Activated CD8-positive, alpha-beta T cell treated with anti-CD3 and anti-CD28 coated beads, Interleukin-2, amount 10 ng/mL, durations not matched to agents 7 days and 5 days (primary cell): ENCODE results near the gene HYAL1. TPM values are rescaled to one million over a fixed set of nuclear protein-coding genes. Genes with fewer than 3 reads are reported as not detected.

Source experiments
- ATAC-seq: fragments of 150-1000 bp; cut with Tn5 transposase; one replicate; pipeline ENCODE4 v1.10.0; 2021; ENCODE audit warnings: moderate library complexity
- CTCF ChIA-PET: fragments of 350-600 bp; sonication (Branson Sonifier 250); formaldehyde crosslinking; loops from one replicate; lab custom pipeline; 2021; ENCODE audit warnings: antibody characterized with exemption; lab: Charles Lee
- POLR2A ChIA-PET: fragments of 350-600 bp; sonication (Branson Sonifier 250); formaldehyde crosslinking; loops from one replicate; lab custom pipeline; 2021; ENCODE audit warnings: antibody characterized with exemption; lab: Charles Lee
- DNase-seq: peaks from one replicate; pipeline ENCODE4 v3.0.0-alpha.2; 2020
- H3K27ac Mint-ChIP-seq: one replicate; pipeline ENCODE4 v1.8.0; 2021; ENCODE audit warnings: mild to moderate bottlenecking, mixed read lengths
- H3K27me3 Mint-ChIP-seq: one replicate; pipeline ENCODE4 v1.8.0; 2021; ENCODE audit warnings: low read depth, mixed read lengths
- H3K36me3 Mint-ChIP-seq: one replicate; pipeline ENCODE4 v1.8.0; 2021; ENCODE audit warnings: low read depth, mixed read lengths
- H3K4me1 Mint-ChIP-seq: one replicate; pipeline ENCODE4 v1.8.0; 2021; ENCODE audit warnings: low read depth, mixed read lengths
- H3K4me3 Mint-ChIP-seq: one replicate; pipeline ENCODE4 v1.8.0; 2021; ENCODE audit warnings: mild to moderate bottlenecking, mixed read lengths
- H3K9me3 Mint-ChIP-seq: one replicate; pipeline ENCODE4 v1.8.0; 2022; ENCODE audit warnings: mixed read lengths; ENCODE audit not compliant: insufficient read depth
- total RNA-seq, 2 experiments: library from RNA; stranded (reverse); gene quantifications; one replicate each; pipeline ENCODE4 v1.2.3, GENCODE V29; 2021

Gene HYAL1
- total RNA-seq, 2 experiments from 2014 or later = 0.16 TPM; not detected in 1

- peak overlapping the region; percentile 58 for H3K27ac Mint-ChIP-seq
- ChIA-PET CTCF (interaction anchor here (1.1 to 2.8 kb wide), 4 partner anchors 8 to 230 kb away, joined by 4 to 10 read pairs (median 6); partner anchors contain the start of genes CYB561D2 and NPRL2), POLR2A (interaction anchor here (1.1 to 4.0 kb wide), 5 partner anchors 8 to 225 kb away, joined by 3 to 35 read pairs (median 3); partner anchors contain the start of genes C3orf18, CYB561D2, IFRD2 and NPRL2)
- H3K4me3 Mint-ChIP-seq = peak overlapping the region; percentile 92
- H3K9me3 Mint-ChIP-seq = no peaks in the 10 kb centered on the region
- no peak for DNase-seq
- H3K27me3 Mint-ChIP-seq = no peaks in the 10 kb centered on the region
- H3K4me1 Mint-ChIP-seq = peaks cover 55% of the 10 kb centered on the region
- H3K36me3 Mint-ChIP-seq = peaks cover 39% of the 10 kb centered on the region
- ATAC-seq = no peak
Observed at GRCh38 chr3:50341996-50342650, 38.7 kb upstream of the HYAL1 start.

GRCh38 chr3:50341537-50341936 is 38.2 kb upstream of the HYAL1 start:
- peak overlapping the region; percentile 92 for H3K4me3 Mint-ChIP-seq
- DNase-seq (peak; percentile 56), ATAC-seq (no peak)
- H3K27me3 Mint-ChIP-seq = no peaks in the 10 kb centered on the region
- H3K4me1 Mint-ChIP-seq = peaks cover 54% of the 10 kb centered on the region
- H3K36me3 Mint-ChIP-seq = peaks cover 42% of the 10 kb centered on the region
- ChIA-PET CTCF (interaction anchor here (1.1 to 2.8 kb wide), 5 partner anchors 9 to 231 kb away, joined by 4 to 10 read pairs (median 6); partner anchors contain the start of genes CYB561D2, HYAL3, NAA80 and NPRL2), POLR2A (interaction anchor here (1.1 to 5.6 kb wide), 16 partner anchors 9 to 274 kb away, joined by 3 to 51 read pairs (median 8); partner anchors contain the start of genes C3orf18, CISH, CYB561D2 and HEMK1)
- no peaks in the 10 kb centered on the region for H3K9me3 Mint-ChIP-seq
- H3K27ac Mint-ChIP-seq = peak overlapping the region; percentile 96

DNA sequence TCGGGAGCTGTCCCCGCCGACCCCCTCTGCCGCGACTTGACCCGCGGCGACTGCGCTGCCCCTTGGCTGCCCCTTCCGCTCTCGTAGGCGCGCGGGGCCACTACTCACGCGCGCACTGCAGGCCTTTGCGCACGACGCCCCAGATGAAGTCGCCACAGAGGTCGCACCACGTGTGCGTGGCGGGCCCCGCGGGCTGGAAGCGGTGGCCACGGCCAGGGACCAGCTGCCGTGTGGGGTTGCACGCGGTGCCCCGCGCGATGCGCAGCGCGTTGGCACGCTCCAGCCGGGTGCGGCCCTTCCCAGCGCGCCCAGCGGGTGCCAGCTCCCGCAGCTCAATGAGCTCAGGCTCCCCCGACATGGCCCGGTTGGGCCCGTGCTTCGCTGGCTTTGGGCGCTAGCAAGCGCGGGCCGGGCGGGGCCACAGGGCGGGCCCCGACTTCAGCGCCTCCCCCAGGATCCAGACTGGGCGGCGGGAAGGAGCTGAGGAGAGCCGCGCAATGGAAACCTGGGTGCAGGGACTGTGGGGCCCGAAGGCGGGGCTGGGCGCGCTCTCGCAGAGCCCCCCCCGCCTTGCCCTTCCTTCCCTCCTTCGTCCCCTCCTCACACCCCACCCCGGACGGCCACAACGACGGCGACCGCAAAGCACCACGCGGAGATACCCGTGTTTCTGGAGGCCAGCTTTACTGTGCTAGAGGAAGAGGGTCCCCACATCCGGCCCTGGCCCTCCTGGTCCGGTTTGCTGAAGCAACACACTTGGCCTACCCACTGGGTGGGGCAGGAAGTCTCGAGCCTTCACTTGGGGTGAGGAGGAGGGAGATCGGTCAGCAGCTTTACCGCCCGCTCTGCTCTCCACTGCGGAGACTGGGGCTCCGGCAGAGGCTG is 37.3 kb upstream of the HYAL1 start, which contains the start of gene RASSF1:
TSS of gene RASSF1 (minus strand) at position 389 of the 882 bp plus-strand sequence. CDS start at position 358, 31 bp downstream.
- Mint-ChIP-seq H3K9me3 (no peaks in the 10 kb centered on the region), H3K4me3 (peak within 1 kb of the TSS; percentile 92), H3K27ac (peak within 1 kb of the TSS; percentile 96), H3K4me1 (peaks cover 54% of the 10 kb centered on the region), H3K27me3 (no peaks in the 10 kb centered on the region), H3K36me3 (peaks cover 49% of the 10 kb centered on the region)
- peak; percentile 97 for DNase-seq
- POLR2A ChIA-PET = interaction anchor here (0.6 to 5.6 kb wide), 26 partner anchors 9 to 277 kb away, joined by 3 to 51 read pairs (median 5); partner anchors contain the start of genes CISH, CYB561D2, HEMK1 and HYAL3
- CTCF ChIA-PET = interaction anchor here (0.8 to 2.8 kb wide), 10 partner anchors 9 to 262 kb away, joined by 3 to 14 read pairs (median 4); partner anchors contain the start of genes CYB561D2, HYAL3, NAA80 and NPRL2
- peak; percentile 55 for ATAC-seq

DNA sequence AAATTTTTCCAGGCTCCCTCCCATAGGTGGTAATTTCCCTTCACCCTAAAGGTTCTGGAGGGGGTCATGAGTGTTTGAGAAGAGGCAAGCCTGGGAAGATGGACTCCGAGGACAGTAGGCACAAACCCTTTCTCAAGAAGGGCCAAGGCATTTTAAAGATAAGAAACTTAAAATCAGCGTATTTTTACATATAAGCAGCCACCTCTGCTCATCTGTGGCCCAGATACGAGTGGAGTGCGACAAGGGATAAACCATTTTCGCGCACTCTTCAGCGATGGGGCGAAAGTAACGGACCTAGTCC is 36.7 kb upstream of the HYAL1 start:
- Mint-ChIP-seq H3K27me3 (no peaks in the 10 kb centered on the region), H3K4me3 (peak overlapping the region; percentile 92), H3K4me1 (peaks cover 54% of the 10 kb centered on the region), H3K36me3 (peaks cover 55% of the 10 kb centered on the region), H3K9me3 (no peaks in the 10 kb centered on the region), H3K27ac (peak overlapping the region; percentile 96)
- CTCF ChIA-PET = interaction anchor here (0.8 to 2.8 kb wide), 9 partner anchors 10 to 263 kb away, joined by 3 to 14 read pairs (median 4); partner anchors contain the start of genes CYB561D2, HYAL3, NAA80 and NPRL2
- no peak for DNase-seq
- no peak for ATAC-seq
- POLR2A ChIA-PET = interaction anchor here (0.6 to 5.6 kb wide), 22 partner anchors 9 to 278 kb away, joined by 3 to 51 read pairs (median 6); partner anchors contain the start of genes CISH, CYB561D2, HEMK1 and HYAL3

DNA sequence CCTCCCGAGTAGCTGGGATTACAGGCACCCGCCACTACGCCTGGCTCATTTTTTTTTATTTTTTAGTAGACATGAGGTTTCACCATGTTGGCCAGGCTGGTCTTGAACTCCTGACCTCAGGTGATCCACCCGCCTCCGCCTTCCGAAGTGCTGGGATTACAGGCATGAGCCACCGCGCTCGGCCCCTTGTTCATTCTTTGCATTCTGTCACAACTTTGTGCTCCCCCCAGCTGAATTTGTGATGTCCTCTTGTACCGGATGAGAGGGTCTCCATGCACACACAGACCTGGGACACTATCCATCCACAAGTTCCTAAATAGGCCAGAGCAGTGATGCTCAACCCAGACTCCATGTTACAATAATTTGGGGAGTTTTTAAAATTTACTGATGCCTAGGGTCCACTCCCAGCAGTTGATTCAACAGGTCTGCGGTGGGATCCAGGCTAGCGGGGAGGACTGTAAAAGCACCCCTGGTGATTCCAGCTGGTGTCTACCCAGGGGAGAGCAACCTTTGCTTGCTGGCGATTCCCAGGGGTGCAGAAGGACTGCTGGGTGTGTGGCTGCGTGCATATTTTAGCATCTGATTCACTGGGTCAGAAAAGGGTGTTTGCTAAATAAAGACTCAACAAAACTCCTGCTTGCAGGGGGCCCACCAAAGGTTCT is 36.2 kb upstream of the HYAL1 start:
- no peaks in the 10 kb centered on the region for H3K27me3 Mint-ChIP-seq
- DNase-seq = no peak
- ChIA-PET CTCF (interaction anchor here (1.2 to 2.9 kb wide), 6 partner anchors 8 to 263 kb away, joined by 3 to 11 read pairs (median 6); partner anchors contain the start of genes CYB561D2 and NPRL2), POLR2A (interaction anchor here (0.9 to 5.6 kb wide), 9 partner anchors 11 to 1899 kb away, joined by 3 to 51 read pairs (median 7); partner anchors contain the start of genes CISH, CYB561D2, HEMK1 and NPRL2)
- peak overlapping the region; percentile 92 for H3K4me3 Mint-ChIP-seq
- ATAC-seq = no peak
- peak overlapping the region; percentile 96 for H3K27ac Mint-ChIP-seq
- H3K9me3 Mint-ChIP-seq = no peaks in the 10 kb centered on the region
- H3K36me3 Mint-ChIP-seq = peaks cover 58% of the 10 kb centered on the region
- peaks cover 53% of the 10 kb centered on the region for H3K4me1 Mint-ChIP-seq

DNA sequence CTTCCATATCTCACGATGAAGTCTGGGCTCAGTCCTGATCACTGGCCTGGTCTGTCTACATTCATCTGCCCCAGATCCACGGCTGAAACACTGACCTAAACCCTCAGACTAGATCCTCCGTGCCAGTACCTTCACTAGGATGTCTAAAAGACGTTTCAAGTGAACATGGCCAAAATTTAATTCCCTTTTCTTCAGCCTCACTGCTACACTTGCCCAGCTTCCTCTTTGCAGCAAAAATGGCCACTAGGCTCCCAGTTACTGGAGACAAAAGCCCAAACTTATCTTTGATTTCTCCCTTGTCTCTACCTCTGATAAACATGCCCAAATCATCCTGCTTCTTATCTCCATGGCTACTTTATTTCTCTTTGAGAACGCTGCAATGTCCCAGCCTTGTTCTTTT is 35.6 kb upstream of the HYAL1 start:
- no peak for ATAC-seq
- Mint-ChIP-seq H3K4me1 (peaks cover 57% of the 10 kb centered on the region), H3K36me3 (peaks cover 63% of the 10 kb centered on the region), H3K27ac (peak overlapping the region; percentile 96), H3K9me3 (no peaks in the 10 kb centered on the region), H3K4me3 (peak overlapping the region; percentile 92), H3K27me3 (no peaks in the 10 kb centered on the region)
- no peak for DNase-seq
- POLR2A ChIA-PET = interaction anchor here (0.9 to 5.6 kb wide), 13 partner anchors 8 to 1900 kb away, joined by 3 to 51 read pairs (median 16); partner anchors contain the start of genes CISH, CYB561D2, GNAI2 and HEMK1
- CTCF ChIA-PET = interaction anchor here (1.0 to 3.7 kb wide), 7 partner anchors 9 to 203 kb away, joined by 3 to 42 read pairs (median 8); partner anchors contain the start of genes CYB561D2, HYAL2, NPRL2 and TUSC2

DNA sequence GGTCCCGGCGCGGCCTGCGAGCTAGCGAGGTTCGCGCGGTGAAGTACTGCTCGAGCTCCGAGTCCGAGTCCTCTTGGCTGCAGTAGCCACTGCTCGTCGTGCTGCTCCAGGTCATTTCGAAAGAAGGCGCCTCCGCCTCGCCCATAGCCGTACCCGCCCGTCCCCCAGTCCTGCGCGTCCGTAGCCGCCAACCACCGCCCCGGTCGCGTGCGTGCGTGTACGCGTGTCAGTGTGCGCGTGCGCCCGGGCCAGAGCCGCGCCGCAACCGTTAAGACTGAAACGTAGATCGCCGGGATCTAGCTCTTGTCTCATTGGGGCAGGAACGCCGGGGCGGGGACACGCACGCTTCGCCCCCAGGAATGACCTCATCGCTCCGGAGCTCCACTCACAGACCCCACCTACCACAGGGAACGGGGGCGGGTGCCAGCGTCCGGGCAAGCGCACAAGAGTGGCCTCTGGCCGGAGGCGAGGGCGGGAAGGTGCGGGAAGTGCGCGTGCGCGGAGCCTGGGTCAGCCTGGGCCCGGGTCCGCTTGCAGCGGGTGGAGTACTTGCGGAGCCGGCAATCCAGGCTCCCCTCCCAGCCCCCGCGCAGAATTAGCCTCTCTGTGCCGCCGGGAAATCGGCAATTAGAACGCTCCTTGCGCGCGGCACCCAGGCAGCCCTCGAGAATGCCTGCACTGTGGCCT is 33.9 kb upstream of the HYAL1 start:
- ChIA-PET CTCF (interaction anchor here (0.9 to 3.7 kb wide), 20 partner anchors 9 to 277 kb away, joined by 3 to 42 read pairs (median 6); partner anchors contain the start of genes C3orf18, CISH, CYB561D2 and HYAL2), POLR2A (interaction anchor here (0.8 to 5.6 kb wide), 22 partner anchors 9 to 279 kb away, joined by 3 to 51 read pairs (median 9); partner anchors contain the start of genes CISH, CYB561D2, GNAI2 and HEMK1)
- Mint-ChIP-seq H3K27ac (peak overlapping the region; percentile 96), H3K4me1 (peaks cover 56% of the 10 kb centered on the region), H3K36me3 (peaks cover 75% of the 10 kb centered on the region), H3K9me3 (no peaks in the 10 kb centered on the region), H3K27me3 (no peaks in the 10 kb centered on the region), H3K4me3 (peak overlapping the region; percentile 92)
- ATAC-seq = peak; percentile 75
- DNase-seq = peak; percentile 99

DNA sequence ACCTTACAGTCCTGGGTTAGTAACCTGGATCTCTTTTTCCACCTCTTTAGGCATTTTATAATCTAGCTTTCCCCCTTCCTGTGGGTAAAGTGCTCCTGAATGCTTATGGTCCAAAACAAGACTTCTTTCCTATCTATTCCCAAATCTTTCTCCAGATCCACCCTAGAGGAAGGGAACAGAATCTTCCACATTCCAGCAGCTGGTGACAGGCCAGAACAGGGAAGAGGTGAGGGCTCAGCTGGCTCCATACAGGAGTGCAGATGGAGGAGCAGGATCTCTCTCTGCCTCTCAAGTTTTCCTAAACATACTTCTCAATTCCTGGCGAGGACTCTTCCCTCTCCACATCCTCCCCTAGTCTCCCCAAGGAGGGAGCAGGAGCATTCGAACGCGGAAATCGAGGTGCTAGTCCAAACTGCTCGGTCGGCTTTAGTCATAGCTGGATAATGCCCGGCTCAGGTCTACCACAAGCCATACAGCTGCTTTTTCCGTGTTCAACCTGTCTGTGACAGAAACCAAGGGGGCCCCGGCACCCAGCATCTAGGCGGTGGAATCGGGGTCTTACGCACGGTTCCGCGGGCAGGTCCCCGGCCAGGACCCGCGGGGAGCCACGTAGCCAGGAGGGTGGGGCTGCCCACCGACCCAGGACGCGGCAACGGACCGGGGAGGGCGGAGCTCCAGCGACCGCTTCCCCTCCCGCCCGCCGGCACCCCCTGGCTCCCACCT is 33.2 kb upstream of the HYAL1 start:
- H3K4me3 Mint-ChIP-seq = peak overlapping the region; percentile 92
- POLR2A ChIA-PET = interaction anchor here (0.7 to 5.6 kb wide), 26 partner anchors 8 to 280 kb away, joined by 3 to 51 read pairs (median 7); partner anchors contain the start of genes CISH, CYB561D2, GNAI2 and HEMK1
- peaks cover 54% of the 10 kb centered on the region for H3K4me1 Mint-ChIP-seq
- CTCF ChIA-PET = interaction anchor here (0.9 to 3.7 kb wide), 21 partner anchors 8 to 278 kb away, joined by 3 to 42 read pairs (median 6); partner anchors contain the start of genes C3orf18, CISH, CYB561D2 and HYAL2
- H3K27me3 Mint-ChIP-seq = no peaks in the 10 kb centered on the region
- peak overlapping the region; percentile 96 for H3K27ac Mint-ChIP-seq
- DNase-seq (peak; percentile 65), ATAC-seq (peak; percentile 4)
- H3K36me3 Mint-ChIP-seq = peaks cover 81% of the 10 kb centered on the region
- no peaks in the 10 kb centered on the region for H3K9me3 Mint-ChIP-seq

GRCh38 chr3:50334339-50335075 is 31.1 kb upstream of the HYAL1 start:
- Mint-ChIP-seq H3K36me3 (peaks cover 91% of the 10 kb centered on the region), H3K27me3 (no peaks in the 10 kb centered on the region), H3K9me3 (no peaks in the 10 kb centered on the region), H3K27ac (peak overlapping the region; percentile 86), H3K4me1 (peaks cover 47% of the 10 kb centered on the region), H3K4me3 (peak overlapping the region; percentile 92)
- ATAC-seq = no peak
- ChIA-PET CTCF (interaction anchor here (0.8 to 2.3 kb wide), 4 partner anchors 10 to 208 kb away, joined by 3 to 11 read pairs (median 4); no protein-coding TSS in a partner anchor), POLR2A (interaction anchor here (0.7 to 1.4 kb wide), 3 partner anchors 10 to 16 kb away, joined by 3 to 4 read pairs (median 4); no protein-coding TSS in a partner anchor)
- DNase-seq = no peak
